RWPE1 (cell line): ENCODE measurements around the gene PNKP.
"Not testable (repeated sequence)": the region's sequence is repeated elsewhere in the genome, so short reads cannot be mapped to it uniquely, and the experiment has no call there.

Experiments
- CTCF ChIA-PET: fragments of 350-600 bp; sonication (Branson Sonifier 250); formaldehyde crosslinking; extraction: SDS; loops from one replicate; lab custom pipeline; 2021; lab: Yijun Ruan, JAX
- POLR2A ChIA-PET: fragments of 400-600 bp; formaldehyde crosslinking; extraction: SDS; loops from one replicate; lab custom pipeline; 2020; ENCODE audit warnings: antibody characterized with exemption; ENCODE audit not compliant: low non-redundant PET; lab: Yijun Ruan, JAX
- DNase-seq: peaks from one replicate; pipeline ENCODE4 v3.0.0; 2012; ENCODE audit warnings: low spot score
- H3K27ac ChIP-seq: fragments of 450-650 bp; 2 replicates; pipeline ENCODE4 v1.5.1; 2017
- CTCF ChIP-seq: fragments of 450-650 bp; conservative IDR thresholded peaks from 2 replicates; pipeline ENCODE4 v1.5.1; 2017; ENCODE audit warnings: low read depth, mild to moderate bottlenecking

The PNKP gene

GRCh38 chr19:49827034-49827433 lies 40.3 kb downstream of the PNKP start:
- no peak for TF ChIP-seq CTCF
- H3K27ac ChIP-seq, result peak overlapping the region; percentile 5; the same call in 1 of the 2 replicates
- ChIA-PET POLR2A (no interaction called here), CTCF (interaction anchor here (0.6 kb wide), 1 partner anchor 525 kb away, joined by 3 read pairs; no protein-coding TSS in a partner anchor)
- no peak for DNase-seq

- TF ChIP-seq CTCF, result no peak
- ChIA-PET CTCF (no interaction called here), POLR2A (no interaction called here)
- DNase-seq, result no peak
- H3K27ac ChIP-seq, result no peak overlapping the region
These were observed 42.7 kb downstream of the PNKP start for GRCh38 chr19:49824662-49825061.

GRCh38 chr19:49823472-49823871 lies 43.9 kb downstream of the PNKP start:
- no peak for TF ChIP-seq CTCF
- H3K27ac ChIP-seq, result no peak overlapping the region
- no peak for DNase-seq
- POLR2A ChIA-PET, result no interaction called here
- CTCF ChIA-PET, result no interaction called here

GRCh38 chr19:49820125-49820524 lies 47.3 kb downstream of the PNKP start:
- TF ChIP-seq CTCF, result no peak
- POLR2A ChIA-PET, result interaction anchor here (0.6 kb wide), 1 partner anchor 18 kb away, joined by 3 read pairs; no protein-coding TSS in a partner anchor
- CTCF ChIA-PET, result interaction anchor here (0.6 kb wide), 2 partner anchors 10 to 443 kb away, joined by 3 read pairs; no protein-coding TSS in a partner anchor
- DNase-seq, result no peak
- H3K27ac ChIP-seq, result peak overlapping the region; percentile 97

GRCh38 chr19:49819452-49820115 lies 47.8 kb downstream of the PNKP start:
- CTCF ChIA-PET, result interaction anchor here (0.6 to 0.7 kb wide), 3 partner anchors 25 to 442 kb away, joined by 3 read pairs; no protein-coding TSS in a partner anchor
- DNase-seq, result not testable (repeated sequence)
- peak overlapping the region; percentile 97 for H3K27ac ChIP-seq
- POLR2A ChIA-PET, result interaction anchor here (0.6 kb wide), 1 partner anchor 17 kb away, joined by 3 read pairs; no protein-coding TSS in a partner anchor

GRCh38 chr19:49818649-49819370 lies 48.6 kb downstream of the PNKP start:
- TF ChIP-seq CTCF, result no peak
- ChIA-PET POLR2A (interaction anchor here (0.6 to 0.8 kb wide), 2 partner anchors 20 to 30 kb away, joined by 3 to 10 read pairs; no protein-coding TSS in a partner anchor), CTCF (interaction anchor here (0.6 to 0.7 kb wide), 2 partner anchors 25 to 119 kb away, joined by 3 read pairs; no protein-coding TSS in a partner anchor)
- peak overlapping the region; percentile 97 for H3K27ac ChIP-seq
- DNase-seq, result no peak
